GM19351 (cell line): Measurements from ENCODE around the gene NGB.

ENCODE experiments used
- ATAC-seq: cut with Tn5 transposase; IDR thresholded peaks from one replicate; pipeline ENCODE4 v1.9.1; 2021; ENCODE audit warnings: mild to moderate bottlenecking, moderate library complexity; ENCODE audit not compliant: unreplicated experiment

The NGB gene

GRCh38 chr14:77265561-77266335 lies 5.3 kb downstream of the NGB start:
- no peak for ATAC-seq

DNA sequence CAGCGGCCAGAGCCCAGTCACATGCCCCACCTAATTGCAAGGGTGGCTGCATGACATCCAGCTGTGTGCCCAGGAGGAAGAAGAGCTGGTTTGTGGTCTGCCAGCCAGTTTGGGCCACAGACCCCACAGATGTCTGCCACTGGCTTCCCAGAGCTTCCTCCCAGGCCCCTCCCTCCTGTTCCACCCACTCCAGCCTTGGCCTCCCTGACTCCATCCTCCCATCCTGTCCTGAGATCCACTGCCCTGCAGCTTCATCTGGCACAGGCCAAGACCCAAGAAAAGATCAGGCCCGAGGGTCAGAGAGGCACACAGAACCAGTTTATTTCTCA lies 5.9 kb downstream of the NGB start:
- ATAC-seq, result no peak

DNA sequence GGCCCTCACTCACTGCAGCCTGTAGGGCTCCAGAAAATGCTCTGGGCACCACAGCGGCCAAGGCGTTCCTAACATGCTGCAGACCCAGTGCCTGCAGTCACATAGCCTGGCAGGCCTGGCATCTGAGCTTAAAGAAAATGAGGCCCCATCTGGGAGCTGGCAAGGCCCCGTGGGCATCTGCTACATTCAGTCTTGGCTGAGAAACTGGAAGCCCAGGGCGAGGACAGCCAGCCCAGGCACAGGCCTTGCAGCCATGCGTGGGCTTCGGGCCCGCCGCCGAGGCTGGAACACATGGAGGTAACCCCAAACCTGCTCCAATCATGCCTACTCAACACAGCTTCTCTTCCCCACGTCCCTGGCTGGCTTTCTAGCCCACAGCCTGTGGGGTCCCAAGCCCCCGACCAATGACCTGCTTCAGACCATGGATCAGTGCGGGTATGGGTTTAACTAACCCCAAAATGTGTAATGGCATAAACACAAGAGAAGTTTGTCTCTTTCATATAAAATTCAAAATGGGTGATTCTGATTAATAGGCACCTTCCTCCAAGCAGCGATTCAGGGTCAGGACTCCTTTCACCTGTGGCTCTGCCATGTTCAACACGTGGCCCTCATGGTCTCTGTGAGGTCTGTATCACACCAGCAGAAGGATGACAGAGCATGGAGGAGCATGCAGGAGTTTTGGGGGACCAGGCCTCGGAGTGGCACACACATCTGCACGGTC lies 6.4 kb downstream of the NGB start:
- no peak for ATAC-seq

DNA sequence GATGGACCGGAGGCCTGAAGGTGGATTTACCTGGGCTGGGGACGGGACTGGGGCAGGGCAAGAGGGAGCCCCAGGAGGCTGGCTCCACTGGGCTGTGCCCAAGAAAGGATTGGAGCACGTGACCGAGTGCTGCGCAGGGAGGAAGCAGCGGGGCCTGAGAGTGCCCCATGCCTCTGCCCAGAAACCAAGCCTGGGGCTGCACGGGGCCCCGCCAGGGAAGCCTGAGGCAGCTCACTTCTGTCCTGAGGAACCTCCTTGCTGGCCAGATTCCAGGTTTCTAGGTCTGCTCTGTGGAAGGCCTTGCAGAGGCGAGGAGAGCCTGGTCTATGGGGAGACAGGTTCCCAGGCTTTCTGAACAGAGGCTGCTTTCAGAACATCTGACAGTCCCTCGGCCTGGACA lies 10.4 kb downstream of the NGB start:
- ATAC-seq, result no peak

DNA sequence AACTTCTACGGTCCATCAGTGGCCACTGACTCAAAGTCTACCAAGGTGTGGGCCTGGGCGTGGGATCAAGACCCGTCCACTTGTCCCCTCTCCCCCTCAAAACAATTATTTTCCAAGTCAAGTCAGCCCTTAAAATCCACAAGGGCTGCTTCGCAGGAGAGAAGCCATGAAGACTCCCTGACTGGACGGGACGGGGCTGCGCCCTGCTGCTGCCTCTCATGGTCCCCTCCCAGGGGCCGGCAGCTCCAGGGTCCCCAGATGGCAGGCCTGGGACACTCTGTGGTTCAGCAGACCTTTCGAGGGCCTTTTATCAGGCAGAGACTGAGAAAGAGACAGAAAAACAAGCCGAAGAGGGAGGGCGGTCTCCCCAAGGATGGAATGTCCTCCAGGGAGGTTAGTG lies 10.8 kb downstream of the NGB start:
- no peak for ATAC-seq

DNA sequence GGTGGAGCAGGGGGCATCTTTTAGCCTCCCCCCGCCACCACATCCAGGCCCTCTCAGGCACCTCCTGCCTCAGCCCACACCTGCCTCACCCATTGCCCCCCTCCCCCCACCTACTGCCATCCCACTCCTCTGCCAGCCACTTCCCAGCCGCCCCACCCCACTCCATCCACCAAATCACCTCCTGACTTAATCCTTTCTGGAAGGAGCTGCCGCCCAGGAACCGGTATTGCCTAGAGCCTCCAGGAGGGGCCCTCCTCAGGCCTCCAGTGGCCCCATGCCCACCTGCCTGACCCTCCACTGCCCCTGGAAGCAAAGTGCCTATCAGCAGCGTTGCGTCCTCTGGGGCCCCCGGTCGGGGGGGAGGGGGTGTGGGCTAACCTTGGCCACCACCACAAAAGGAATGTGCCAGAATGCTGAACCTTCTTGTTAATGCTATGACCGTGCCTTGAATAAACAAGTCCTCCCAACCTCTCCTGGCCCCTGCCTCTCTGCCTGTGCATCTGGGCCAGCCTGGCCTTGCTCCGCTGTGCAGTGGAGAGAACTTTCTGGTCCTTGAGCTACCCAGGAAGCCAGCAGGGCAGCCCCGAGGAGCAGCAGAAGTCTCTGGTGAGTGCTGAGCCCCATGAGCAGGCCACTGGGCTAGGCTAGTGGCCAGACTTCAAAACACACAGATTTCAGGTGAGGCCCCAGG lies 11.8 kb downstream of the NGB start:
- no peak for ATAC-seq

GRCh38 chr14:77258566-77258965 lies 12.4 kb downstream of the NGB start:
- no peak for ATAC-seq

GRCh38 chr14:77257700-77258099 lies 13.3 kb downstream of the NGB start:
- ATAC-seq, result no peak

DNA sequence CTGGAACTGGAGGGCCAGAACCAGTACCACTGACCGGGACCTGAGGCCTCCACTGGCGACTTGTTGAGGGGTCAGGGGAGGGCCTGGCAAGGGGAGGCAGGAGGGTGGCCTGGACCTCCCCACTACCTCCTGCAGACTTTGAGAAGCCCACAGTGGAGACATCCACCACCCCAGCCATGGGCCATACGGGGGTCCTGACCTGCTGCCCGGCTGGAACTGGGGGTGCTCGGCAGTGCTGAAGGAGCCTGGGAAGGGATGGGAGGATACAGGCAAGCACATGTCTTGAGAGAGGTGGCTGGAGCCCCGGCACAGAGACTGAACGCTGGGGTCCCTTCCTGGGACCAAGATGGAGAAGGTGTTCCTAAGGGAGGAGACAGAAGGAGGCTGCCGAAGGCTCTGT lies 14.3 kb downstream of the NGB start:
- no peak for ATAC-seq

DNA sequence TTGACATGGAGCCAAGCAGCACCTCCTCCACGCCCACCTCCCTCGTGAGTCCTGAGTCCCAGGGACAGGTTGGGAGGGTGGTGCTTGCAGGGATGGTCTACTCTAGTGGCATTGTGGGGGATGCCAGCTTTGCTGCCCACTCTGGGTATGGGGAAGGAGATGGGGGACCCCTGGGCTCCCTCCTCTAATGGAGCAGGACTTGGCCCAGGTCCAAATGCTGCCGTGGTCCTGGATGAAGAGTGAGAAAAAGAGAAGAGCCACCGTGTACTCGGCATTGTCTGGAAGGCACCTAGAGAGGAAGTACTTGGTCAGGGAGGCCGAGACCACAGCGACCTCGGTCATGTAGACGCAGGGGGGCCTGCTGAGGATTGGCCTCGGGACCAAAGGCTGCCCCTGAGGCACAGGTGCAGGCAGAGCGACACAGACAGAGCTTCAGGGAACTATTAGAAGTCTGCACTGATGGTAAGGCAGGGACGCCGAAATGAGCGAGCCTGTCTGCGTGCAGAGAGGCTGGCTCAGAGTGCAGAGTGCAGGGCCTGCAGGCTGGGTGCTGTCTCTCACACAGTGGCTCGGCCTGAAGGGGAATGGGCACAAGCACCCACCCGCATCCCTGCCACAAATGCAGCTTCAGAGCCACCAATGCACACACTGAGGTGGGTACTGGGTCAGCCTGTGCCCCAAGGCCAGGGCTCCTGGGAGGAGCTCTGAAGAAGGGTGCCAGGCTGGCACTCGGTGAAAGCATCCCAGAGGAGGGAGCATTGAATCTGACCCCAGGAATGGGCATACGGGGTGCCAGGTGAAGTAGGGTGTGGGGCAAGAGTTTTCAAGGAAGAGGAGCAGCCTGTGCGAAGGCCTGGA lies 17.4 kb downstream of the NGB start:
- ATAC-seq, result no peak

- ATAC-seq, result no peak
These were observed 19.1 kb downstream of the NGB start for GRCh38 chr14:77251870-77252269.

- no peak for ATAC-seq
These were observed 20.1 kb downstream of the NGB start for GRCh38 chr14:77250927-77251326.

GRCh38 chr14:77249286-77249685 lies 21.7 kb downstream of the NGB start:
- no peak for ATAC-seq

- no peak for ATAC-seq
These were observed 22.3 kb downstream of the NGB start for GRCh38 chr14:77248666-77249065.

GRCh38 chr14:77246784-77247183 lies 24.2 kb downstream of the NGB start:
- no peak for ATAC-seq

DNA sequence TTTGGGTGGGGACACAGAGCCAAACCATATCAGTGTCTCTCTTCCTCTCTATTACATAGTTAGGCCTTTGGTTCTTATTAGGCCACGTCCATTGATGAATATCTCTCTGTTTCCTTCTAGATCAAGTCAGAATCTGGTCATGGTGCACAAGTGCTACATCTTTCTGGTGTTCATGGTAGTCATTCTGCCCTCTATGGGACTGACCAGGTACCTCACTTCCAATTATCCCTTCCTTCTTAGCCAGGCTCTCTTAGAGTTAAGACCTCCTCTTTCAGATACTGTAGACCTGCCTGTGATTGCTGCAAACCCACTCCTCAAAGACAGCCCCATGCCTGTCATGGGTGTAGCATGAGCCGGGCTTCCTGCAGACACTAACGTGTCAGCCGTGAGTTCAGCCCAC lies 25.2 kb downstream of the NGB start:
- ATAC-seq, result no peak

DNA sequence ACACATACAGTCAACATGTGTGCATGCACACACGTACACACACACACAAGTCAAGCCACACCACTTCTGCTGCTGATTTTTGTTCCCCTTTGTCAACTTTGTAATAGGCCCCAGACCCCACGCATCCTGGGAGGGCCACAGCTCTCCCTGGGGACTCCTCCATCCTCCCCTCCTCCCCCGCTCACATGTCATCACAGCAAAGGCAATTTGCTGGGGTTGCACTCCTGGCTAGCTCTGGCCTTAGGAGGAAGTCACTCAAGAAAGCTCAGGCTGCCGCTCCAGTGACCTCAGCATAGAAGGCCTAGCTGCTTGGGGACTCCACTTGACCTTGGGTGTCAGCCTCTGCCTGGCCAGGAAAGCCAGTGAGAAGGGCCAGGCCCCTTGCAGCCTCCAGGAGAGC lies 27.2 kb downstream of the NGB start:
- ATAC-seq, result peak; percentile 63

- no peak for ATAC-seq
These were observed 28.3 kb downstream of the NGB start for GRCh38 chr14:77242752-77243151.

GRCh38 chr14:77241955-77242354 lies 29.1 kb downstream of the NGB start:
- no peak for ATAC-seq

GRCh38 chr14:77240336-77240915 lies 30.6 kb downstream of the NGB start:
- no peak for ATAC-seq

- no peak for ATAC-seq
These were observed 31.6 kb downstream of the NGB start for GRCh38 chr14:77239412-77239811.
